ENCODE measurements around the gene CHP2. TPM values are rescaled to one million over a fixed set of nuclear protein-coding genes. Genes with fewer than 3 reads are reported as not detected.

The CHP2 gene
- total RNA-seq, 1 donor from 2014 or later: not detected

DNA sequence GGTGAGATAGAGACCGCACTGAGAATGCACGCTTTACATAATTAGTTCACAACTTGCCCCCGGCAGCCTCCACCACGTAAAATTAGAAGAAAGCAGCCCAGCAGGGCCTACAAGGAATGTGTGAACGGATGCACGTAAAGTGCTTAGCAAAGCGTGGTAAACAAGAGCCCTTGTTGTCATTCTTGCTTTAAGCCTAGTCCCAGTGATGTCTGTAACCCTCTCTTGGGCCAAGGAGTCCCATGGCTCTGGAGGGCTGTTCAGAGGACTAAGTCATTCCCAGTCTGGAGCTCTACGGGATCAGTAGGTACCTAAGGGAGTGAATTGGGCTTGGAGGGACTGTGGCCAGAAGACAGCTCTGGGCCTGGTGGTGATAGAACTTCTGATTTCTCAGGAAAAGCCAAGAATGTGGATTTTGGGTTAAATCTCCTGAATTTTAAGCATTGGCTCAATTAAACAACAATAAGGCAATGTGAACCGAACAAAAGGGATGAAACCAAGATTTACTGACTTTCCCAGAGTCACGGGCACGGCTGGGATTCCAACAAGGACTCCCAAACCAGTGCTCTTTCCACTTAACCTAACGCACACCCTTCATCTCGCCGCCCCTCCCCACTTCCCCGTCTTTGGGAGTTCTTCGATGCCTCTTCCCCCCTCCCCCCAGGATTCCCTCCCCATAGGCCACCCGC, 775 bp upstream of the CHP2 start:
- DNase-seq (ENCODE audit: low spot score in 2 of 2, unreplicated experiment in 2 of 2): no peak
- no peak overlapping the region for H3K27ac Mint-ChIP-seq
- peaks cover 12% of the 10 kb centered on the region for H3K9me3 Mint-ChIP-seq
- H3K4me1 Mint-ChIP-seq: no peaks in the 10 kb centered on the region
- H3K27me3 Mint-ChIP-seq (ENCODE audit: low read depth): peaks cover 66% of the 10 kb centered on the region
- TF ChIP-seq, protein P1, sequence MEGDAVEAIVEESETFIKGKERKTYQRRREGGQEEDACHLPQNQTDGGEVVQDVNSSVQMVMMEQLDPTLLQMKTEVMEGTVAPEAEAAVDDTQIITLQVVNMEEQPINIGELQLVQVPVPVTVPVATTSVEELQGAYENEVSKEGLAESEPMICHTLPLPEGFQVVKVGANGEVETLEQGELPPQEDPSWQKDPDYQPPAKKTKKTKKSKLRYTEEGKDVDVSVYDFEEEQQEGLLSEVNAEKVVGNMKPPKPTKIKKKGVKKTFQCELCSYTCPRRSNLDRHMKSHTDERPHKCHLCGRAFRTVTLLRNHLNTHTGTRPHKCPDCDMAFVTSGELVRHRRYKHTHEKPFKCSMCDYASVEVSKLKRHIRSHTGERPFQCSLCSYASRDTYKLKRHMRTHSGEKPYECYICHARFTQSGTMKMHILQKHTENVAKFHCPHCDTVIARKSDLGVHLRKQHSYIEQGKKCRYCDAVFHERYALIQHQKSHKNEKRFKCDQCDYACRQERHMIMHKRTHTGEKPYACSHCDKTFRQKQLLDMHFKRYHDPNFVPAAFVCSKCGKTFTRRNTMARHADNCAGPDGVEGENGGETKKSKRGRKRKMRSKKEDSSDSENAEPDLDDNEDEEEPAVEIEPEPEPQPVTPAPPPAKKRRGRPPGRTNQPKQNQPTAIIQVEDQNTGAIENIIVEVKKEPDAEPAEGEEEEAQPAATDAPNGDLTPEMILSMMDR (IDR thresholded peaks at IDR 0.05; ENCODE audit: unreplicated experiment): no peak
- H3K4me3 Mint-ChIP-seq: no peak overlapping the region
- H3K36me3 Mint-ChIP-seq: no peaks in the 10 kb centered on the region

DNA sequence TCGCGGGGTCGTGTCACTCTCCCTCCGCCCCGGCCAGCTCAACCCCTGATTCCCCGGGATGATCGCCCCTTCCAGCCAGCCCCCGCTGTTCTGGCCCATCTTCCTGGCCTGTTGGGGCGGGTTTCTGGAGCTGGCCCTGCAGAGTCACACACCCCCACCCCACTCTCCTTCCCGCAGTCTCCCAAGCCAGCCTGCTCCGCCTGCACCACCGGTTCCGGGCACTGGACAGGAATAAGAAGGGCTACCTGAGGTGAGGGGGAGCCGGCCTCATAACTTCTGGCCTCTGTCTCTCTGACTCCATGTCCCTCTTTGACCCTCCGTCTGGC, 621 bp downstream of the CHP2 start:
- H3K4me1 Mint-ChIP-seq: no peaks in the 10 kb centered on the region
- peaks cover 70% of the 10 kb centered on the region for H3K27me3 Mint-ChIP-seq (ENCODE audit: low read depth)
- TF ChIP-seq, protein P1 (IDR thresholded peaks at IDR 0.05; ENCODE audit: unreplicated experiment): no peak
- no peaks in the 10 kb centered on the region for H3K36me3 Mint-ChIP-seq
- H3K4me3 Mint-ChIP-seq: no peak overlapping the region
- no peak for DNase-seq (ENCODE audit: low spot score in 2 of 2, unreplicated experiment in 2 of 2)
- H3K27ac Mint-ChIP-seq: no peak overlapping the region
- peaks cover 12% of the 10 kb centered on the region for H3K9me3 Mint-ChIP-seq

DNA sequence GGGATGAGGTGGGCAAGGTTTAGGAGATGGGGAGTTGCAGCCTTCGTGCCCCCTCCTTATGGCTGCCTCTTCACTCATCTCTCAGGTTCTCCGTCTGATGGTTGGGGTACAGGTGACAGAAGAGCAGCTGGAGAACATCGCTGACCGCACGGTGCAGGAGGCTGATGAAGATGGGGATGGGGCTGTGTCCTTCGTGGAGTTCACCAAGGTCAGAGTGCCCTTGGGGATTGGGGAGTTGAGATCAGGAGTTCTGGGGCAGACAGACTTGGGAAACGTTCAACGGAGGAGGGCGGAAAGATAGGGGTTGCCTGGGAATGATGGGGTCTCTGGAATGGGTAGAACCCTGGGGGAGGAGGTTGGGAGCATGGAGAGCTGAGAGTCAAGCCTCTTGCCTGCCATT, 2.3 kb downstream of the CHP2 start:
- Mint-ChIP-seq H3K9me3 (peaks cover 12% of the 10 kb centered on the region), H3K36me3 (no peaks in the 10 kb centered on the region), H3K4me1 (no peaks in the 10 kb centered on the region), H3K27me3 (ENCODE audit: low read depth) (peaks cover 67% of the 10 kb centered on the region), H3K4me3 (no peak overlapping the region), H3K27ac (no peak overlapping the region)
- no peak for DNase-seq (ENCODE audit: low spot score in 2 of 2, unreplicated experiment in 2 of 2)
- TF ChIP-seq, protein P1 (IDR thresholded peaks at IDR 0.05; ENCODE audit: unreplicated experiment): no peak

DNA sequence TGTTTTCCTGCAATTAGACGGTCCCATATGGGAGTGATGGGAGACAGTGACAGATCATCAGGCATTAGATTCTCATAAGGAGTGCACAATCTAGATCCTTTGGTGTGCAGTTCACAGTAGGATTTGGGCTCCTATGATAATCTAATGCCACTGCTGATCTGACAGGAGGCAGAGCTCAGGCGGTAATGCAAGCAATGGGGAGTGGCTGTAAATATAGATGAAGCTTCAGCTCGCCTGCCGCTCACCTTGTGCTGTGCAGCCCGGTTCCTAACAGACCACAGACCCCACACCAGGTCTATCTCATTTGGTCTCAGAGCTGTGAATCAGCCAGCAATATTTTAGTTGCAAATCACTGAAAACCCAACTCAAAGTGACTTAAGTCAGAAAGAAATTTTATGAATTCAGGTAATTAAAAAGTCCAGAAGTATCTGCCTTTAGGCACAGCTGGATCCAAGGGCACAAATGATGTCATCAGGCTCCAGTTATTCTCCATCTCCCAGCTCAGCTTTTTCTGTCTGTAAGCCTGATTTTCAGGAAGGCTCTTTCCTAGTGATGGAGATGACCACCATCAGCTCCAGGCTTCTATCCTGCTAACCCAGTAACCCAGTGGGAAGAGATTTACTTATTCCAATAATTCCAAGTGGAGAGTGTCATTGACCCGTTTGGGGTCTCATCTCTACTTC, 3.3 kb downstream of the CHP2 start:
- H3K36me3 Mint-ChIP-seq: no peaks in the 10 kb centered on the region
- no peak for DNase-seq (ENCODE audit: low spot score in 2 of 2, unreplicated experiment in 2 of 2)
- no peak overlapping the region for H3K27ac Mint-ChIP-seq
- H3K27me3 Mint-ChIP-seq (ENCODE audit: low read depth): peaks cover 63% of the 10 kb centered on the region
- peaks cover 12% of the 10 kb centered on the region for H3K9me3 Mint-ChIP-seq
- no peaks in the 10 kb centered on the region for H3K4me1 Mint-ChIP-seq
- H3K4me3 Mint-ChIP-seq: no peak overlapping the region
- TF ChIP-seq, protein P1 (IDR thresholded peaks at IDR 0.05; ENCODE audit: unreplicated experiment): no peak

DNA sequence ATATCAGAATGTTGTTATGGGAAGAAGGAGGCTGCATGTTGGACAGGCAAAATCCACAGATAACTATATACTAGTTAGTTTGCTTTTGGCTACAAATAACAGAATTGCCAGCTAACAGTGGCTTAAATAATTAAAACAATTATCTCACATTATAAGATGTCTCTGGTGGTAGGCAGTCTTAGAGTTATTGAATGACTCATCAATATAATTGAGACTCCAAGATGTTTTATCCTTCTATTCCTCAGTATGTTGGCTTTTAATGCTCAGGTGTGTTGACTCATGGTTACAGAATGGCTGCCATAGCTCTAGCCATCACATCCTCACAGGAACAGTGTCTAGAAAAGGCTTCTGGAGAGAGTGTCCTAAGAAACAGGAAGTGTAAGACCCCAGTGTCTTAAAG, 11.1 kb downstream of the CHP2 start:
- DNase-seq (ENCODE audit: low spot score in 2 of 2, unreplicated experiment in 2 of 2): no peak

More for the DNA sequence above, 11.1 kb downstream of the CHP2 start:
- peaks cover 1% of the 10 kb centered on the region for H3K4me1 Mint-ChIP-seq
- H3K36me3 Mint-ChIP-seq: no peaks in the 10 kb centered on the region
- peaks cover 3% of the 10 kb centered on the region for H3K9me3 Mint-ChIP-seq
- H3K27ac Mint-ChIP-seq: no peak overlapping the region
- peaks cover 18% of the 10 kb centered on the region for H3K27me3 Mint-ChIP-seq (ENCODE audit: low read depth)
- H3K4me3 Mint-ChIP-seq: no peak overlapping the region
- TF ChIP-seq, protein P1 (IDR thresholded peaks at IDR 0.05; ENCODE audit: unreplicated experiment): no peak

Data from mesothelial cell of epicardium (in vitro differentiated cells).